ENCODE data around the gene ABHD8. TPM values are rescaled to one million over a fixed set of nuclear protein-coding genes. Genes with fewer than 3 reads are reported as not detected.

Gene ABHD8
- total RNA-seq, 1 donor from 2014 or later = 8.5 TPM

DNA sequence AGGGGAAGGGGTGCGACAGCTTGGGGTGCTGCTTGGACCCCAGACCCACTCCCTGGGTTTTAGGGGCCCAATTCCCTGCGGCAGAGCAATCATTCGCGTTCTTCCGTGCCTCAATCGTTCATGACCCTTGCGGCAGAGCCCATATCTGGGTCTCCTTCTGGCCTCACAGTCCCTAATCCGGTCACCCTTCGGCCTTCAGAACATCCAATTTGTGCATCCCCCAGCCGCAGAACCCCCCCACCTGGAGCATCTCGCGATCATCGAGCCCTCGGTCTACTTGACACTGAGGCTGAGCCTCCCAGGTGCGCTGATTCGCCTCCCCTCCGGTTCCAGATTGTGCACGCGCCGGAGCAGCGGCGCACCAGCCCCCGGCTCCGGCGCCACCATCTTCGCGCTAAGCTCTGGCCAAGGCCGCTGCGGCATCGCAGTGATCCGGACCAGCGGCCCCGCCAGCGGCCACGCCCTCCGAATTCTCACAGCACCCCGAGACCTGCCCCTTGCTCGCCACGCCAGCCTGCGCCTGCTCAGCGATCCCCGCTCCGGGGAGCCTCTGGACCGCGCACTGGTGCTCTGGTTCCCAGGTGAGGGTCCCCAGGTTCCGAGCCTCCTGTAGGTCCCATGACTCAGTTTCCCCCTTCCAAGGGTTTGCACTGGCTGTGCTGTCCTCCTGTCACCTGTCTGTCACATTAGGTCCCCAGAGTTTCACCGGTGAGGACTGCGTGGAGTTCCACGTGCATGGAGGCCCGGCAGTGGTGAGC, 34.6 kb upstream of the ABHD8 start:
- Histone ChIP-seq H3K36me3 (ENCODE audit: insufficient read depth, low read length) (no peaks in the 10 kb centered on the region), H3K79me2 (ENCODE audit: insufficient read depth, low read length) (peaks cover 13% of the 10 kb centered on the region), H2AFZ (ENCODE audit: low read depth, low read length) (peak overlapping the region; percentile 90), H3K4me2 (ENCODE audit: low read length) (peak overlapping the region; percentile 94), H3K9ac (ENCODE audit: low read length) (peak overlapping the region; percentile 83), H3K27ac (ENCODE audit: low read depth, low read length) (no peak overlapping the region), H3K9me3 (ENCODE audit: insufficient read depth, low read depth, low read length) (no peaks in the 10 kb centered on the region), H4K20me1 (ENCODE audit: insufficient read depth, low read length) (no peaks in the 10 kb centered on the region), H3K4me1 (ENCODE audit: insufficient read depth, low read length) (peaks cover 19% of the 10 kb centered on the region), H3K4me3 (ENCODE audit: insufficient read depth, low read depth, low read length) (peak overlapping the region; percentile 76), H3K27me3 (ENCODE audit: insufficient read depth, low read length) (no peaks in the 10 kb centered on the region)
- H3K9me3 Mint-ChIP-seq (ENCODE audit: unreplicated experiment) = no peaks in the 10 kb centered on the region
- peaks cover 2% of the 10 kb centered on the region for H3K36me3 Mint-ChIP-seq (ENCODE audit: low read depth, unreplicated experiment)
- FAIRE-seq (no peak), DNase-seq (ENCODE audit: low read depth) (no peak)
- H3K4me3 Mint-ChIP-seq (ENCODE audit: unreplicated experiment) = peak overlapping the region; percentile 97
- no peaks in the 10 kb centered on the region for H3K27me3 Mint-ChIP-seq (ENCODE audit: low read depth, unreplicated experiment)
- TF ChIP-seq EZH2 (IDR thresholded peaks at IDR 0.05; ENCODE audit: insufficient read depth, low read length) = no peak
- TF ChIP-seq, protein P1, sequence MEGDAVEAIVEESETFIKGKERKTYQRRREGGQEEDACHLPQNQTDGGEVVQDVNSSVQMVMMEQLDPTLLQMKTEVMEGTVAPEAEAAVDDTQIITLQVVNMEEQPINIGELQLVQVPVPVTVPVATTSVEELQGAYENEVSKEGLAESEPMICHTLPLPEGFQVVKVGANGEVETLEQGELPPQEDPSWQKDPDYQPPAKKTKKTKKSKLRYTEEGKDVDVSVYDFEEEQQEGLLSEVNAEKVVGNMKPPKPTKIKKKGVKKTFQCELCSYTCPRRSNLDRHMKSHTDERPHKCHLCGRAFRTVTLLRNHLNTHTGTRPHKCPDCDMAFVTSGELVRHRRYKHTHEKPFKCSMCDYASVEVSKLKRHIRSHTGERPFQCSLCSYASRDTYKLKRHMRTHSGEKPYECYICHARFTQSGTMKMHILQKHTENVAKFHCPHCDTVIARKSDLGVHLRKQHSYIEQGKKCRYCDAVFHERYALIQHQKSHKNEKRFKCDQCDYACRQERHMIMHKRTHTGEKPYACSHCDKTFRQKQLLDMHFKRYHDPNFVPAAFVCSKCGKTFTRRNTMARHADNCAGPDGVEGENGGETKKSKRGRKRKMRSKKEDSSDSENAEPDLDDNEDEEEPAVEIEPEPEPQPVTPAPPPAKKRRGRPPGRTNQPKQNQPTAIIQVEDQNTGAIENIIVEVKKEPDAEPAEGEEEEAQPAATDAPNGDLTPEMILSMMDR (IDR thresholded peaks at IDR 0.05; ENCODE audit: insufficient read depth, low read depth, low read length) = no peak
- no peak overlapping the region for H3K27ac Mint-ChIP-seq (ENCODE audit: unreplicated experiment)
- H3K4me1 Mint-ChIP-seq (ENCODE audit: low read depth, unreplicated experiment) = peaks cover 3% of the 10 kb centered on the region

DNA sequence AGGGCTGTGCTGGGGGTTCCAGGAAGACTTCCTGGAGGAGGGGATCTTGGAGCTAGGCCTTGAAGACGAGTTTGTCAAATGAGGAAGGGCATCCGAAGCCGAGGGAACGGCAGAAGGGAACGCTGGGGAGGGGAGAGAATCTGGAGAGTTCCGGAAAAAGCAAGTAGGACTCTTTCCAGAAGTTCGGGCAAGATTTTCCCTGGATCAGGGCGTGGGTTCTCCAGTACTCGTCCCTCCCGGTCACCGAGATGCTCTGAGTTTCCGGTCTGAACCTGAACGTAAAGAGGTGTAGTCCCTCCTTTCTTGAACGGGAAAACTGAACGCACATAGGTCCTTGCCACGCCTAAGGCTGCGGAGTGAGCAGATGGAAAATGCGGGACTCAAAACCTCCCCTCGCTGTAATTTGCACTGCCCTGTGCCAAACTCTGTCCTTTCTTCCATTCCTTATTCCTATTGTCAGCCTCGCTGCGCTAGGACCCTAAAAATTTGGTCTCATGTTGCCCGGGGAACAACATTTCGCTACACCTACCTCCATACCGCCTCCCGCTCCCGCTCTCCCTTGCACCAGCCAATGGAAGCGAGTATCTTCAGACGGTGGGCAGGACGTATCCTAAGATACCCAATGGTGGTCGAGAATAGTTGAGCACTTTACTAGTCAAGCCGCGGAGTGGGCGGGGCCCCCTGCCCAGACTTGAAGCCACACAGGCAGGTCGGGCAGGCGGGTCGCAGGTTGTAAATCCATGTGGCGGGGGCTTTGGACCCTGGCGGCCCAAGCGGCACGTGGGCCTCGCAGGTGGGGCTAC, 33.8 kb upstream of the ABHD8 start, which contains the start of gene GTPBP3:
TSS of gene GTPBP3 (plus strand) at position 682 of the 803 bp plus-strand sequence. CDS start at position 741, 59 bp downstream.
- H3K4me2 ChIP-seq (ENCODE audit: low read length) = peak within 1 kb of the TSS; percentile 94
- DNase-seq (ENCODE audit: low read depth) = peak; percentile 97
- no peaks in the 10 kb centered on the region for H3K9me3 ChIP-seq (ENCODE audit: insufficient read depth, low read depth, low read length)
- no peaks in the 10 kb centered on the region for H3K27me3 Mint-ChIP-seq (ENCODE audit: low read depth, unreplicated experiment)
- no peaks in the 10 kb centered on the region for H3K27me3 ChIP-seq (ENCODE audit: insufficient read depth, low read length)
- H3K36me3 Mint-ChIP-seq (ENCODE audit: low read depth, unreplicated experiment) = peaks cover 2% of the 10 kb centered on the region
- peak within 1 kb of the TSS; percentile 72 for H3K27ac ChIP-seq (ENCODE audit: low read depth, low read length)
- H3K4me1 ChIP-seq (ENCODE audit: insufficient read depth, low read length) = peaks cover 19% of the 10 kb centered on the region
- H3K4me3 ChIP-seq (ENCODE audit: insufficient read depth, low read depth, low read length) = peak within 1 kb of the TSS; percentile 76
- peaks cover 13% of the 10 kb centered on the region for H3K79me2 ChIP-seq (ENCODE audit: insufficient read depth, low read length)
- H3K9me3 Mint-ChIP-seq (ENCODE audit: unreplicated experiment) = no peaks in the 10 kb centered on the region
- peak within 1 kb of the TSS; percentile 97 for H3K27ac Mint-ChIP-seq (ENCODE audit: unreplicated experiment)
- H3K4me1 Mint-ChIP-seq (ENCODE audit: low read depth, unreplicated experiment) = peaks cover 3% of the 10 kb centered on the region
- peak within 1 kb of the TSS; percentile 97 for H3K4me3 Mint-ChIP-seq (ENCODE audit: unreplicated experiment)
- H3K36me3 ChIP-seq (ENCODE audit: insufficient read depth, low read length) = no peaks in the 10 kb centered on the region
- peak; percentile 89 for FAIRE-seq
- peak within 1 kb of the TSS; percentile 90 for H2AFZ ChIP-seq (ENCODE audit: low read depth, low read length)
- H4K20me1 ChIP-seq (ENCODE audit: insufficient read depth, low read length) = no peaks in the 10 kb centered on the region
- peak within 1 kb of the TSS; percentile 83 for H3K9ac ChIP-seq (ENCODE audit: low read length)
- no peak for TF ChIP-seq EZH2 (IDR thresholded peaks at IDR 0.05; ENCODE audit: insufficient read depth, low read length)
- TF ChIP-seq, protein P1 (IDR thresholded peaks at IDR 0.05; ENCODE audit: insufficient read depth, low read depth, low read length) = no peak

All from astrocyte (in vitro differentiated cells and primary cell).